ENCODE results near the gene TMPRSS11D.

TMPRSS11D gene, protein sequence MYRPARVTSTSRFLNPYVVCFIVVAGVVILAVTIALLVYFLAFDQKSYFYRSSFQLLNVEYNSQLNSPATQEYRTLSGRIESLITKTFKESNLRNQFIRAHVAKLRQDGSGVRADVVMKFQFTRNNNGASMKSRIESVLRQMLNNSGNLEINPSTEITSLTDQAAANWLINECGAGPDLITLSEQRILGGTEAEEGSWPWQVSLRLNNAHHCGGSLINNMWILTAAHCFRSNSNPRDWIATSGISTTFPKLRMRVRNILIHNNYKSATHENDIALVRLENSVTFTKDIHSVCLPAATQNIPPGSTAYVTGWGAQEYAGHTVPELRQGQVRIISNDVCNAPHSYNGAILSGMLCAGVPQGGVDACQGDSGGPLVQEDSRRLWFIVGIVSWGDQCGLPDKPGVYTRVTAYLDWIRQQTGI

GRCh38 chr4:67883902-67884301 lies at the start of gene TMPRSS11D:
Gene TMPRSS11D, minus strand, starts transcription at chr4:67884002. Its CDS starts 69 bp downstream, at chr4:67883933.
- in situ Hi-C loops (cut with MboI; ENCODE audit: low sequenced_read_pairs) = no loop called here

DNA sequence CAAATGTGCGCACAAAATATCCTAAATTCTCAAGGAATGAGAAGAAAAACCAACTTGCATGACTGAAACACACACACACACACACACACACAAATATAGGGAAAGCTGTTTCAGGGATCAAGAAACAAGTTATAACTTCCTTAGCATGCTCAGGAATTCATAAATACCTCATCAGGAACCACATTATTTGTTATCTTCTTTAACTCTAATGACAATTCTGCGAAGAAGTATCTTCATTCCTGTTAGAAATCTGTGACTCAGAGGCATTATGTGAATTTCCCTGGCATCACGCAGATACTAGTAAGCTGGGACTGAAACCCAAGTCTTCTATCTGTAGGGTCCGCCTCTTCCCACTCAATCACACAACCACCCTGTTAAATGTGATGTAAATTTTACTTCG lies 49.2 kb upstream of the TMPRSS11D start:
- in situ Hi-C loops (cut with MboI; ENCODE audit: low sequenced_read_pairs) = no loop called here

- in situ Hi-C loops (cut with MboI; ENCODE audit: low sequenced_read_pairs) = no loop called here
Measured at GRCh38 chr4:67931256-67931655, 47.5 kb upstream of the TMPRSS11D start.

DNA sequence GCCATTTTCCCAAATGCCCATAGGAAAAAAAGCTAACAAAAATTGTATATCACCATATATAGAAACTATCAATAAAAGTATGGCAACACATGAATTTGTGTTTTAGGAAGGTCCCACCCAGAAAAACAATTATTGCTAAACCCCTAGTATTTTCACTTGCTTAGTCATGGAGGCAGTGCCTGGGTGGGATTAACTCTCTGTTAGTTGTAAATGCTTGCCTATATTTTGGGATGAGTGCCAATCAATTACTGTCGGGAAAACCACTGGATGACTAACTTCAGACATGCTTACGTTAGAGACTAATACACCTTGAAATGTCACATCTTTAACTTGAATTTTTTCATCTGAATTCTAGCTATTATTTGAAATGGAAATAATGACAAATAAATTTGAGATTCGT lies 45.6 kb upstream of the TMPRSS11D start:
- in situ Hi-C loops (cut with MboI; ENCODE audit: low sequenced_read_pairs) = no loop called here

GRCh38 chr4:67928546-67928945 lies 44.7 kb upstream of the TMPRSS11D start:
- in situ Hi-C loops (cut with MboI; ENCODE audit: low sequenced_read_pairs) = no loop called here

- in situ Hi-C loops (cut with MboI; ENCODE audit: low sequenced_read_pairs) = no loop called here
Measured at GRCh38 chr4:67927251-67927650, 43.4 kb upstream of the TMPRSS11D start.

GRCh38 chr4:67926485-67926884 lies 42.7 kb upstream of the TMPRSS11D start:
- in situ Hi-C loops (cut with MboI; ENCODE audit: low sequenced_read_pairs) = no loop called here

DNA sequence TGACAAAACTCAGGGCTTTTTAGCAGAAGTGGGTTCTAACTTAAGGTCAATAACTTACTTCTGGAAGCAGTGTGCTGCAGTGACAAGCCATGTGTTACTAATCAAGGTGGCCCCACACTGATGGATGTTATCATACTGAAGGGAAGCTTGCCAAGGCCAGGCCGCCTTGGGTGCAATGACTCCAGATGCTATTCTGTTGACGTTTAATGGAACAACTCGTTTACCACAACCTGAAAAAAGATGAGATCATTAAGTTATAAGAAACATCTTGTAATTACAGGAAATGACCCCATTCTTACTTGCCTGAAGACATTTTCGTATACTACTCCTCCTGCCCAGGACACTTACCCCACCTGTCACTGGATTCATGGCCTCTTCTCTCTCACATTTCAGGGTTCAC lies 38.9 kb upstream of the TMPRSS11D start:
- in situ Hi-C loops (cut with MboI; ENCODE audit: low sequenced_read_pairs) = loop anchor here (25.0 kb wide), 1 partner anchor 385 kb away; the partner anchor contains the start of gene CENPC

GRCh38 chr4:67918428-67918827 lies 34.6 kb upstream of the TMPRSS11D start:
- in situ Hi-C loops (cut with MboI; ENCODE audit: low sequenced_read_pairs) = loop anchor here (25.0 kb wide), 1 partner anchor 381 kb away; the partner anchor contains the start of gene CENPC

- in situ Hi-C loops (cut with MboI; ENCODE audit: low sequenced_read_pairs) = loop anchor here (25.0 kb wide), 1 partner anchor 378 kb away; the partner anchor contains the start of gene CENPC
Measured at GRCh38 chr4:67915400-67915966, 31.7 kb upstream of the TMPRSS11D start.

- in situ Hi-C loops (cut with MboI; ENCODE audit: low sequenced_read_pairs) = loop anchor here (25.0 kb wide), 1 partner anchor 375 kb away; the partner anchor contains the start of gene CENPC
Measured at GRCh38 chr4:67912080-67912479, 28.3 kb upstream of the TMPRSS11D start.

DNA sequence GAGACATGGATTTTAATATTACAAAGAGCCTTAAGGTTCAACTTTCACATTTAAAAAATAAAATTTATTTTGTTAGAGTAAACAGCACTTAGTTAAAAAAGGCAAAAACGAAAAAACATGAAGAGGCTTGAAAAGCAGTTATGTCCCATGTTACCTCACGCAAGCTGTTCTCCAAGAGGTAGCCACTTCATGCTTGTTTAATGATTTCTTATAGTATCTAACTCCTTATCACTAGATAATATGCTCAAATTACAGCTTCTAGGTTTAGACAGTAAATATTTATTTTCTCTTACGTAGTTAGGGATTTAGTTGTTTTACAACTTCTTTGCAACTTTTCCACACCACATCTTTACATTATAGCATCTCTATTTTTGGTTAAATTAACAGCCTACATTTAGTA lies 27.8 kb upstream of the TMPRSS11D start:
- in situ Hi-C loops (cut with MboI; ENCODE audit: low sequenced_read_pairs) = loop anchor here (25.0 kb wide), 1 partner anchor 374 kb away; the partner anchor contains the start of gene CENPC

GRCh38 chr4:67911141-67911540 lies 27.3 kb upstream of the TMPRSS11D start:
- in situ Hi-C loops (cut with MboI; ENCODE audit: low sequenced_read_pairs) = loop anchor here (25.0 kb wide), 1 partner anchor 374 kb away; the partner anchor contains the start of gene CENPC

DNA sequence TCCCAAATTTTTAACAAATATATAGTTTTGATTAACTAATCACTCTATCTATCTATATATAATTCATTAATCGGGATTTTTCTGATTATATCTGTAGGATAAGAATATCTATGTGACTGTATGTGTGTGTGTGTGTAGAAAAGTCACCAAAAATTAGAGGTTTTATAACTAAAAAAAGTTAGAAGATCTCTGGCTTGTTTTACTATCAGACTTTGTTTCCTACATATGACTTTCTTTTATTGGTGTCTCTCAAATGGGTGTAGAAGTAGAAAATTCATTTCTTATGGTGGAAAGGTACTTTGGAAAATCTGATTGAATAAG lies 26.7 kb upstream of the TMPRSS11D start:
- in situ Hi-C loops (cut with MboI; ENCODE audit: low sequenced_read_pairs) = loop anchor here (25.0 kb wide), 1 partner anchor 373 kb away; the partner anchor contains the start of gene CENPC

GRCh38 chr4:67909905-67910584 lies 26.2 kb upstream of the TMPRSS11D start:
- in situ Hi-C loops (cut with MboI; ENCODE audit: low sequenced_read_pairs) = loop anchor here (25.0 kb wide), 1 partner anchor 373 kb away; the partner anchor contains the start of gene CENPC

DNA sequence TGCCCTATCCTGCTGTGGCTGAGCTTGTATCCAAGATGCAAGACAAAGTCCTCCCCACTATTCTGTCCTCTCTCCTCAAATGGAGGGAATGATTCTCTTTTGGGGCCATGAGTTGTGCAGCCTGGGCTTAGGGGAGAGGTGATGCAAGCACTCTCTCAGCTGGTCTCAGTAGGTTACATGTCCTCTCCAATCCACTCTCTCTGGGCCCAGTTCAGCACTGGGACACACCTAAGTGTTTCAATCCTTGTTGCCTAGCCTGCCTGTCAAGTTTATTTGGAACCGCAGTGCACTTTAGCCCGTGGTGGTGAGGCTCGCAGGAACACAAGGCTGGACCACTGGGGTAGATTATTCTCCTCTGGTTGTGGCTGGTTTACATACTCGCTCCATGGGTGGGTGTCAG lies 23.8 kb upstream of the TMPRSS11D start:
- in situ Hi-C loops (cut with MboI; ENCODE audit: low sequenced_read_pairs) = loop anchor here (25.0 kb wide), 1 partner anchor 370 kb away; the partner anchor contains the start of gene CENPC

- in situ Hi-C loops (cut with MboI; ENCODE audit: low sequenced_read_pairs) = no loop called here
Measured at GRCh38 chr4:67899096-67899495, 15.3 kb upstream of the TMPRSS11D start.

- in situ Hi-C loops (cut with MboI; ENCODE audit: low sequenced_read_pairs) = no loop called here
Measured at GRCh38 chr4:67897686-67898085, 13.9 kb upstream of the TMPRSS11D start.

- in situ Hi-C loops (cut with MboI; ENCODE audit: low sequenced_read_pairs) = no loop called here
Measured at GRCh38 chr4:67896421-67897065, 12.7 kb upstream of the TMPRSS11D start.

DNA sequence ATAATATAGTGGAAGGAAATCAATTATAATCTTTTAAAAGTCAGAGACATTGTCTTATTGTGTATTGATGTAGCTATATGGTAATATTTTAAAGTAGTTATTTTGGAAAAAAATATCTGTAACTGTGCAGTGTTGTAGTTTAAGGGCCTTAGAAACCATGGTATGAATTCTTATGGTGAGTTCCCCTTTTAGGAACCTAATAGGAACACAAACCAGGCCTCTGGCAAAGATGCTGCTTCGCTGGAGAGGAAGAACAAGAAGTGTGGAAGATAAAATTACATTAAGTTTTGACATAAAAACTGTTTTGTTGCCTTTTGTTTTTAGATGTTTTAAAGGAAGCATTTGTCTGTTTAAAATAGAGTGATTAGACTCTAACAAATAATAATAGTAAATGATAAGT lies 10.9 kb upstream of the TMPRSS11D start:
- in situ Hi-C loops (cut with MboI; ENCODE audit: low sequenced_read_pairs) = no loop called here

DNA sequence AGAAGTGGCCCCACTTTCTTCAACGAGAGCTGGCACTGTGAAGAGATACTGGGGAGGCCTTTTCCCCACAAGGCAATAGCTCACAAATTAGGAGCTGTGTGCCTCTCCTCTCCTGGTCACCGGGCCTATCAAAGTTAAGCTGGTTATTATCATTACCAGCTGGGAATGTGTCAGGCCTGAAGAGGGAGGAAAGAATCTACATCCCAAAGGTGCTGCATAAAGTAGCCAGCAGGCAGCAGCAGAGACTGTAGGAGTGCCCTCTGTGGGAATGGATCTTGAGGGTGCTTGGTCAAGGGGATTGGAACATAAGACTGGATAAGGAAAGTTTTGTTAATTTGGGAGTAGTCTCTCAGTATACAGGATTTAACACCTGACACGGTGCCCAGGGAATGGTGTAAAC lies 9.1 kb upstream of the TMPRSS11D start:
- in situ Hi-C loops (cut with MboI; ENCODE audit: low sequenced_read_pairs) = no loop called here
